Measurements from ENCODE around the gene DIP2C. TPM values are rescaled to one million over a fixed set of nuclear protein-coding genes. Genes with fewer than 3 reads are reported as not detected.
"Not testable (repeated sequence)": the region's sequence is repeated elsewhere in the genome, so short reads cannot be mapped to it uniquely, and the experiment has no call there.

Gene DIP2C
- total RNA-seq, 4 donors from 2014 or later, result 13.4 to 32.0 (median 18.4) TPM

GRCh38 chr10:649798-650440 lies 39.5 kb downstream of the DIP2C start:
- TF ChIP-seq POLR2AphosphoS5 (IDR thresholded peaks at IDR 0.05), result peak; percentile 85 to 94 (median 91)
- TF ChIP-seq, protein P1, sequence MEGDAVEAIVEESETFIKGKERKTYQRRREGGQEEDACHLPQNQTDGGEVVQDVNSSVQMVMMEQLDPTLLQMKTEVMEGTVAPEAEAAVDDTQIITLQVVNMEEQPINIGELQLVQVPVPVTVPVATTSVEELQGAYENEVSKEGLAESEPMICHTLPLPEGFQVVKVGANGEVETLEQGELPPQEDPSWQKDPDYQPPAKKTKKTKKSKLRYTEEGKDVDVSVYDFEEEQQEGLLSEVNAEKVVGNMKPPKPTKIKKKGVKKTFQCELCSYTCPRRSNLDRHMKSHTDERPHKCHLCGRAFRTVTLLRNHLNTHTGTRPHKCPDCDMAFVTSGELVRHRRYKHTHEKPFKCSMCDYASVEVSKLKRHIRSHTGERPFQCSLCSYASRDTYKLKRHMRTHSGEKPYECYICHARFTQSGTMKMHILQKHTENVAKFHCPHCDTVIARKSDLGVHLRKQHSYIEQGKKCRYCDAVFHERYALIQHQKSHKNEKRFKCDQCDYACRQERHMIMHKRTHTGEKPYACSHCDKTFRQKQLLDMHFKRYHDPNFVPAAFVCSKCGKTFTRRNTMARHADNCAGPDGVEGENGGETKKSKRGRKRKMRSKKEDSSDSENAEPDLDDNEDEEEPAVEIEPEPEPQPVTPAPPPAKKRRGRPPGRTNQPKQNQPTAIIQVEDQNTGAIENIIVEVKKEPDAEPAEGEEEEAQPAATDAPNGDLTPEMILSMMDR (IDR thresholded peaks at IDR 0.05), result no peak
- TF ChIP-seq POLR2A (IDR thresholded peaks at IDR 0.05), result peak; percentile 86
- peak; percentile 99 for TF ChIP-seq EP300 (IDR thresholded peaks at IDR 0.05; ENCODE audit: low read depth)
- H3K4me3 ChIP-seq, result peak overlapping the region; percentile 14 to 43 (median 30)
- H3K4me1 ChIP-seq, result peaks cover 8 to 39% (median 29%) of the 10 kb centered on the region in 4 donors
- 41% methylated on average over 24 of the region's 24 CpGs; no CpG with 5 or more reads in 1 of the 2 donors for WGBS, 2 donors (ENCODE audit: low coverage in 1 of 2)
- in situ Hi-C loops (cut with MboI; ENCODE audit: low pct_ligation_motif_present in 1 of 4, low pct_unique_long_range_greater_than_20kb in 1 of 4, low sequenced_read_pairs in 3 of 4) (no loop called here), intact Hi-C loops (cut with DNase I; ENCODE audit: low total_unique reads) (loop anchor here (2.0 kb wide), 1 partner anchor 33 kb away; no protein-coding TSS in a partner anchor)
- peak; percentile 87 for DNase-seq
- peak overlapping the region; percentile 92 to 96 (median 92) for H3K27ac ChIP-seq
- no peaks in the 10 kb centered on the region for H3K27me3 ChIP-seq
- H3K9me3 ChIP-seq, result peaks cover 3 to 4% of the 10 kb centered on the region in 2 donors
- H3K36me3 ChIP-seq, result peaks cover 0 to 2% (median 0%) of the 10 kb centered on the region in 4 donors

GRCh38 chr10:649445-649797 lies 40.0 kb downstream of the DIP2C start:
- intact Hi-C loops (cut with DNase I; ENCODE audit: low total_unique reads), result loop anchor here (2.0 kb wide), 1 partner anchor 33 kb away; no protein-coding TSS in a partner anchor

GRCh38 chr10:647019-647418 lies 42.4 kb downstream of the DIP2C start:
- H3K9me3 ChIP-seq; H3K36me3 ChIP-seq; H3K4me3 ChIP-seq; in situ Hi-C loops (cut with MboI; ENCODE audit: low pct_ligation_motif_present in 1 of 4, low pct_unique_long_range_greater_than_20kb in 1 of 4, low sequenced_read_pairs in 3 of 4); H3K27me3 ChIP-seq; intact Hi-C loops (cut with DNase I; ENCODE audit: low total_unique reads): not testable (repeated sequence)
- Histone ChIP-seq H3K27ac (peak overlapping the region in 2 of 4 donors; percentile 27 to 35), H3K4me1 (peaks cover 8 to 29% (median 24%) of the 10 kb centered on the region in 4 donors)
- WGBS, 2 donors (ENCODE audit: low coverage in 1 of 2), result 88 to 95% methylated on average over 13 to 15 of the region's 15 CpGs
- DNase-seq, result peak; percentile 1

More at GRCh38 chr10:649445-649797, 40.0 kb downstream of the DIP2C start:
- peak overlapping the region; percentile 92 to 96 (median 92) for H3K27ac ChIP-seq
- 45 to 55% methylated on average over 4 of the region's 4 CpGs for WGBS, 2 donors (ENCODE audit: low coverage in 1 of 2)
- peaks cover 0 to 3% (median 0%) of the 10 kb centered on the region in 4 donors for H3K36me3 ChIP-seq
- no peaks in the 10 kb centered on the region for H3K27me3 ChIP-seq
- peaks cover 8 to 34% (median 26%) of the 10 kb centered on the region in 4 donors for H3K4me1 ChIP-seq
- TF ChIP-seq POLR2AphosphoS5 (IDR thresholded peaks at IDR 0.05) (no peak), POLR2A (IDR thresholded peaks at IDR 0.05) (no peak), EP300 (IDR thresholded peaks at IDR 0.05; ENCODE audit: low read depth) (no peak)
- TF ChIP-seq, protein P1 (IDR thresholded peaks at IDR 0.05), result no peak
- H3K9me3 ChIP-seq, result peaks cover 6 to 9% of the 10 kb centered on the region in 2 donors
- no peak for DNase-seq
- in situ Hi-C loops (cut with MboI; ENCODE audit: low pct_ligation_motif_present in 1 of 4, low pct_unique_long_range_greater_than_20kb in 1 of 4, low sequenced_read_pairs in 3 of 4), result no loop called here
- peak overlapping the region in 1 of 4 donors; percentile 43 for H3K4me3 ChIP-seq

GRCh38 chr10:646118-646524 lies 43.3 kb downstream of the DIP2C start:
- H3K36me3 ChIP-seq, result peaks cover 0 to 3% (median 0%) of the 10 kb centered on the region in 4 donors
- H3K9me3 ChIP-seq, result peaks cover 6 to 9% of the 10 kb centered on the region in 2 donors
- WGBS, 2 donors (ENCODE audit: low coverage in 1 of 2), result 81% methylated on average over 11 of the region's 14 CpGs; no CpG with 5 or more reads in 1 of the 2 donors
- H3K4me3 ChIP-seq, result no peak overlapping the region
- peaks cover 8 to 24% (median 22%) of the 10 kb centered on the region in 4 donors for H3K4me1 ChIP-seq
- DNase-seq, result peak; percentile 7
- TF ChIP-seq POLR2AphosphoS5 (IDR thresholded peaks at IDR 0.05) (no peak), POLR2A (IDR thresholded peaks at IDR 0.05) (no peak), EP300 (IDR thresholded peaks at IDR 0.05; ENCODE audit: low read depth) (no peak)
- TF ChIP-seq, protein P1 (IDR thresholded peaks at IDR 0.05), result no peak
- H3K27me3 ChIP-seq, result no peaks in the 10 kb centered on the region
- intact Hi-C loops (cut with DNase I; ENCODE audit: low total_unique reads) (no loop called here), in situ Hi-C loops (cut with MboI; ENCODE audit: low pct_ligation_motif_present in 1 of 4, low pct_unique_long_range_greater_than_20kb in 1 of 4, low sequenced_read_pairs in 3 of 4) (no loop called here)
- H3K27ac ChIP-seq, result peak overlapping the region in 3 of 4 donors; percentile 25 to 35 (median 27)

Data from transverse colon (tissue), 4 donors.